ENCODE measurements around the gene KLK10. TPM values are rescaled to one million over a fixed set of nuclear protein-coding genes. Genes with fewer than 3 reads are reported as not detected.

Gene KLK10
- total and polyA plus RNA-seq, 9 donors, result 0.06 to 0.57 (median 0.15) TPM; not detected in 2

DNA sequence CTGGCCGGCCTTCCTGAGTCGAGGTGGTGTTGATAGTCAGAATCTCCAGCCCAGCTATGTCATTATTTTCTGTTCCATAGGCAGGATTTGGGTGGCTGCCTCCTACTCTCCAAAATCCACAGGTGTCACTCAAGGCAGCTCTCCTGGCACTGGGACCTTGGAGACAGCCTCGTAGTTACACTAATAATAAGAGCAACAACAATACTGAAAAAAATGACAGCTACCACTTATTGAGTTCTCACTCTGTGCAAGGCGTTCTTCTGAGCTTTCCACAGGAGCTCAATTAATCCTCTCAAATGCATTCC is 27.5 kb upstream of the KLK10 start:
- Histone ChIP-seq H3K36me3 (ENCODE audit: control insufficient read depth, insufficient read depth, low read length) (no peaks in the 10 kb centered on the region), H3K27me3 (ENCODE audit: control insufficient read depth, insufficient read depth, low read length) (no peaks in the 10 kb centered on the region), H3K4me1 (ENCODE audit: control insufficient read depth, insufficient read depth, low read length) (no peaks in the 10 kb centered on the region), H3K9me3 (replicated peaks; ENCODE audit: control insufficient read depth, low read depth, low read length) (no peaks in the 10 kb centered on the region), H3K27ac (ENCODE audit: low read length) (no peak overlapping the region), H3K4me3 (ENCODE audit: low read length) (no peak overlapping the region)
- DNase-seq, result no peak
- WGBS (ENCODE audit: insufficient coverage), result 10% methylated on average over 2 of the region's 4 CpGs

DNA sequence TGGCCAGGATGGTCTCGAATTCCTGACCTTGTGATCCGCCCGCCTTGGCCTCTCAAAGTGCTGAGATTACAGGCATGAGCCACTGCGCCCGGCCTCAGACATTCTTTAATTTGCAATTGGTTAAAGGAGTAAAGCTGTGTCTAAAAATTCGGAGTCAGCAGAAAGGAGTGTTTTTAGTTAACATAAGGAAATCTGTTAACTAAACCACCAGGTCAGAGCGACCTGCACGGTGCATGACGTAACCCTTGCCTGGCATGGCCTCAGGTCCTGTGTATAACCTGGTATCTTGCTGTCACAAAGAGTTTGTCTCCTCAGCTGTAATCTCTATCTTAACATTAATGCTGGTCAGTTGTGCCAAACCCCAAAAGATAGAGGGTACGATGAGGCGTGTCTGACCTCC is 24.8 kb upstream of the KLK10 start:
- no peaks in the 10 kb centered on the region for H3K4me1 ChIP-seq (ENCODE audit: control insufficient read depth, insufficient read depth, low read length)
- no peak overlapping the region for H3K4me3 ChIP-seq (ENCODE audit: low read length)
- H3K27me3 ChIP-seq (ENCODE audit: control insufficient read depth, insufficient read depth, low read length), result no peaks in the 10 kb centered on the region
- 69% methylated on average over 8 of the region's 11 CpGs for WGBS (ENCODE audit: insufficient coverage)
- H3K36me3 ChIP-seq (ENCODE audit: control insufficient read depth, insufficient read depth, low read length), result no peaks in the 10 kb centered on the region
- H3K9me3 ChIP-seq (replicated peaks; ENCODE audit: control insufficient read depth, low read depth, low read length), result no peaks in the 10 kb centered on the region
- no peak for DNase-seq
- H3K27ac ChIP-seq (ENCODE audit: low read length), result no peak overlapping the region

DNA sequence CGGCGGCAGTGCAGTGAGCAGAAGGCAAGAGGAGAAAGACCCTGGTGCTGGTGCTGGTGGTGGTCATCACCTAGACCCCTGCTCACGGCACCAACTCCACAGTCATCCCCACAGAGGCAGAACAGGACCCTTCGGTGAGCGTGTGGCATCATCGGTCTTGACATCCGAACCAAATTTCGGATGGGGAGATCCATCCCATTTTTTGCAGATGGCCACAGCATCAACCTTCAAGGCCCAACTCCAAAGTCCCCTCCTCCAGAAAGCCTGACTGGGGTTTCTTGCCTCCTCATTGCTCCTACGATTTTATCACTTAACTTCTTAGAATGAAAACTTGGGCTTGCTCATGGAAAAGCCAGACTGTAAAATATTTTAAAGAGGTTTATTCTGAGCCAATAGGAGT is 24.0 kb upstream of the KLK10 start:
- H3K9me3 ChIP-seq (replicated peaks; ENCODE audit: control insufficient read depth, low read depth, low read length), result no peaks in the 10 kb centered on the region
- WGBS (ENCODE audit: insufficient coverage), result 93% methylated on average over 7 of the region's 9 CpGs
- no peaks in the 10 kb centered on the region for H3K27me3 ChIP-seq (ENCODE audit: control insufficient read depth, insufficient read depth, low read length)
- no peak for DNase-seq
- no peak overlapping the region for H3K27ac ChIP-seq (ENCODE audit: low read length)
- no peaks in the 10 kb centered on the region for H3K4me1 ChIP-seq (ENCODE audit: control insufficient read depth, insufficient read depth, low read length)
- no peak overlapping the region for H3K4me3 ChIP-seq (ENCODE audit: low read length)
- H3K36me3 ChIP-seq (ENCODE audit: control insufficient read depth, insufficient read depth, low read length), result no peaks in the 10 kb centered on the region

DNA sequence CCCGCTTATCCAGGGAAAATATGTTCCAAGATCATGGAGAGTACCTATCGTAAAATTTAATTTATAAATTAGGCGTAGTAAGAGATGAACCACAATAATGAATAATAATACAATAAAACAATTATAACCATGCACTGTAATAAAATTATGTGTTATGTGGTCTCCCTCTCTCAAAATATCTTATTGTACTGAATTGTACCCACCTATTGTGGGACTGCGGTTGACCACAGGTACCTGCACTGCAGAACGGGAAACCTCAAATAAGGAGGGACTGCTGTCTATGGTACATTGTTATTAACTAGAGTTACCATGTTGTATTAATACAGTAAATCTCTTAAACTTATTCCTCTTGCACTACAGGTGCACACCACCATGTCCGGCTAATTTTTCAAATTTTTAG is 20.6 kb upstream of the KLK10 start:
- Histone ChIP-seq H3K9me3 (replicated peaks; ENCODE audit: control insufficient read depth, low read depth, low read length) (no peaks in the 10 kb centered on the region), H3K27ac (ENCODE audit: low read length) (no peak overlapping the region)
- no CpG with 5 or more reads among the region's 6 CpGs for WGBS (ENCODE audit: insufficient coverage)

DNA sequence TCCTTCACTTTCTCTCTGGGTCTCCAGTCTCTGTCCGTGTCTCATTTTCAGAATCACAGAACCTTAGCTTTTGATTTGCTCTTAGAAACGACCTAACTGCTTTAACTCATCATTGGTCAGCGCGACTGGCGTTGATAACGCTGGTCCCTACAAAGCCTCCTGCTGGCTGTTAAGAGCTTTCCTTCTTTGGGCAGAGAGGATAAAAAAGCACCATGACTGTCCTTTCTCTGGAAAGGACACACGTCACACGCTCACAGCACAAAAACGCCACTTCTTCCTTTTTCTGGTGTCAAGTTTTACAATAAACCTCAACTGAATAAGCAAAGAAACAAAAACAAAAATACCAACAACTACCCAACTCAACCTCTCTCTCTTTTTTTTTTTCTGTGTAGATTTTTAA is 17.0 kb upstream of the KLK10 start:
- 54% methylated on average over 6 of the region's 9 CpGs for WGBS (ENCODE audit: insufficient coverage)
- no peaks in the 10 kb centered on the region for H3K36me3 ChIP-seq (ENCODE audit: control insufficient read depth, insufficient read depth, low read length)
- H3K4me3 ChIP-seq (ENCODE audit: low read length), result no peak overlapping the region
- H3K27me3 ChIP-seq (ENCODE audit: control insufficient read depth, insufficient read depth, low read length), result peaks cover 2% of the 10 kb centered on the region
- DNase-seq, result no peak
- H3K4me1 ChIP-seq (ENCODE audit: control insufficient read depth, insufficient read depth, low read length), result no peaks in the 10 kb centered on the region
- H3K9me3 ChIP-seq (replicated peaks; ENCODE audit: control insufficient read depth, low read depth, low read length), result no peaks in the 10 kb centered on the region
- no peak overlapping the region for H3K27ac ChIP-seq (ENCODE audit: low read length)

More for the DNA sequence above, 20.6 kb upstream of the KLK10 start:
- DNase-seq, result no peak
- Histone ChIP-seq H3K27me3 (ENCODE audit: control insufficient read depth, insufficient read depth, low read length) (no peaks in the 10 kb centered on the region), H3K4me1 (ENCODE audit: control insufficient read depth, insufficient read depth, low read length) (no peaks in the 10 kb centered on the region), H3K4me3 (ENCODE audit: low read length) (no peak overlapping the region), H3K36me3 (ENCODE audit: control insufficient read depth, insufficient read depth, low read length) (no peaks in the 10 kb centered on the region)

DNA sequence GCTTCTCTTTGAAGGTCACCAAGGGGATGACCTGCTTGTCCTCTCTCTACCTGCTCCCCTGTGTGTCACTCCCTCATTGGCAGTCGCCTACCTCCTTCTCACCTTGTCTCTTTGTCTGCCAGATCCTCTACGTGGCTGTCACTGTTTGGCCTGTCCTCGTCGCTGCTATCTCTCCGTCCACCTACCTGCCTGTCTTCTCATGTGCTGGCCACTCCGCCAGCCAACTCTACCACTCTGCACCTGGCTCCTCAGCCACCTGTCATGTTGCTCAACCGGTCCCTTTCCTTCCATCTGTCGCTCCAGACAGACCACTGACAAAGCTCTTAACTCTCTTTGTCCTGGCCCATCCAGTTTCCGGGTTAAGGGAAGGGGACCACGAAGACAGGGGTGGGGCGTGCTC is 15.2 kb upstream of the KLK10 start, which contains the start of gene KLK12:
Gene KLK12 (minus strand): TSS at position 299 of the 400 bp plus-strand sequence. CDS start 381 bp downstream, outside the sequence.
- DNase-seq, result no peak
- no peaks in the 10 kb centered on the region for H3K4me1 ChIP-seq (ENCODE audit: control insufficient read depth, insufficient read depth, low read length)
- H3K36me3 ChIP-seq (ENCODE audit: control insufficient read depth, insufficient read depth, low read length), result no peaks in the 10 kb centered on the region
- H3K4me3 ChIP-seq (ENCODE audit: low read length), result no peak within 1 kb of the TSS
- 53% methylated on average over 7 of the region's 11 CpGs for whole genome bisulfite sequencing (ENCODE audit: insufficient coverage)
- H3K9me3 ChIP-seq (replicated peaks; ENCODE audit: control insufficient read depth, low read depth, low read length), result no peaks in the 10 kb centered on the region
- H3K27me3 ChIP-seq (ENCODE audit: control insufficient read depth, insufficient read depth, low read length), result peaks cover 2% of the 10 kb centered on the region
- H3K27ac ChIP-seq (ENCODE audit: low read length), result no peak within 1 kb of the TSS

DNA sequence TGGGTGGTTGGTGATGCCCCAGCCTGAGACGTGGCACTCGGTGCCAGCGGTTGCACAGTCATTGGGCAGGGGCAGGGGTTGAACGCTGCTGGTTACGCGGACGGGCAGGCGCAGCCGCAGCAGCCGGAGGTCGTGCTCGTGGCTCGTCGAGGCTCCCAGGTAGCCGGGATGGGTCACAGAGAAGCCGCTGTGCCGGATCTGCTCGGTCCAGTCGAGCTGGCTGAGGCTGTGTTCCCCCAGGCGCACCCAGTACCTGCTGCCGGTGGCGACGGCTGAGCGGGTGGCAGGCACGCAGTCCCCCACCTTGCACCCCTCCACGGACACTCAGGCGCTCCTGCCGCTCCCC is 12.3 kb upstream of the KLK10 start:
- no peaks in the 10 kb centered on the region for H3K9me3 ChIP-seq (replicated peaks; ENCODE audit: control insufficient read depth, low read depth, low read length)
- H3K27me3 ChIP-seq (ENCODE audit: control insufficient read depth, insufficient read depth, low read length), result peaks cover 6% of the 10 kb centered on the region
- no peak overlapping the region for H3K27ac ChIP-seq (ENCODE audit: low read length)
- no peaks in the 10 kb centered on the region for H3K36me3 ChIP-seq (ENCODE audit: control insufficient read depth, insufficient read depth, low read length)
- WGBS (ENCODE audit: insufficient coverage), result 90% methylated on average over 28 of the region's 28 CpGs
- H3K4me3 ChIP-seq (ENCODE audit: low read length), result no peak overlapping the region
- no peaks in the 10 kb centered on the region for H3K4me1 ChIP-seq (ENCODE audit: control insufficient read depth, insufficient read depth, low read length)
- no peak for DNase-seq

DNA sequence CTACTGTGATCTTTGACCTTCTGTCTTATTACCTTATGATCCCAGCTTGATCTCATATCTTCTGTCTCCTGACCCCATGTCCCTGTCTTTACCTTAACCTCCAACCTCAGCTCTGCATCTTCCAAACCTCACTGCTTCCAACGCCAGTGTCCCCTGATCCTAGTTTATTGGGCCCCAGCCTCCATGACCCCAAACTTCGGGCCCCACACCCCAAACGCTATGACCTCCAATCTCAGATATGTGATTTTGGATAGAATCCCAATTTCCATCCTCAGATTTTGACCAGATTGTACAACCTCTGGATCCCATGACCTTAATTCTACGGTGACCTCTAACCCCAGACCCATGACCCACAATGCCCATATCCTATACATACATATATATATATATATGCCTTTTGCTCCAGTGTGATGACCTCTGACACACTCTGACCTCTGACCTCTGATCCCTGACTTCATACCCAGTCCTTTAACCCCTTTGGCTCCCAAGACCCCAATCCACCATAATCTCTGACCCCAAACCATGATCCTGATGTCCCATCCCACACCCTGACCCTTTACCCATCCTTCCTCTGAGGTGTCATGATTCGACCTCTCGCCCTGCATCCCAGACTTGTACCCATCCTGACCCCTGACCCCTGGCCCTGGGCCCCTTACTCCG is 11.8 kb upstream of the KLK10 start:
- no peak overlapping the region for H3K27ac ChIP-seq (ENCODE audit: low read length)
- DNase-seq, result no peak
- H3K27me3 ChIP-seq (ENCODE audit: control insufficient read depth, insufficient read depth, low read length), result peaks cover 6% of the 10 kb centered on the region
- no peaks in the 10 kb centered on the region for H3K36me3 ChIP-seq (ENCODE audit: control insufficient read depth, insufficient read depth, low read length)
- no peak overlapping the region for H3K4me3 ChIP-seq (ENCODE audit: low read length)
- 89% methylated on average over 4 of the region's 7 CpGs for WGBS (ENCODE audit: insufficient coverage)
- H3K9me3 ChIP-seq (replicated peaks; ENCODE audit: control insufficient read depth, low read depth, low read length), result no peaks in the 10 kb centered on the region
- no peaks in the 10 kb centered on the region for H3K4me1 ChIP-seq (ENCODE audit: control insufficient read depth, insufficient read depth, low read length)

DNA sequence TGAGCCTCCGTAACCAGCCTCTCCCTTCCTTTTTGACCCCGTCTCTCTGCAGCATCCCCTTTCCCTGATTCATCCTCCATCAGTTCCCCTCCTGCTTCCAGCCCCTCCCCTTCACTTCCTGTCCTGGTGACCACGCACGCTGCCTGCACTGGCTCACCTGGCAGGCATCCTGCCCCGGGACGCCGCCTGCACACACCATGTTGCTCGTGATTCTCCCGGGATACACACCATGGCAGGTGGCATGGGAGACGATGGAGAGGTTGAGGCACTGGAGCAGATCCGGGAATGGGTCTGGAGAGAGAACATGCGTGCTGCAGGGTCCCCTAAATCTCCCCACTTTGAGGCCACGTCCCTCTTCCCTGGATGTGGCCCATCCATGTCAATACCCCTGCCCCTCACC is 11.1 kb upstream of the KLK10 start:
- H3K4me3 ChIP-seq (ENCODE audit: low read length), result no peak overlapping the region
- H3K27ac ChIP-seq (ENCODE audit: low read length), result no peak overlapping the region
- H3K36me3 ChIP-seq (ENCODE audit: control insufficient read depth, insufficient read depth, low read length), result no peaks in the 10 kb centered on the region
- H3K9me3 ChIP-seq (replicated peaks; ENCODE audit: control insufficient read depth, low read depth, low read length), result no peaks in the 10 kb centered on the region
- no peaks in the 10 kb centered on the region for H3K4me1 ChIP-seq (ENCODE audit: control insufficient read depth, insufficient read depth, low read length)
- peaks cover 9% of the 10 kb centered on the region for H3K27me3 ChIP-seq (ENCODE audit: control insufficient read depth, insufficient read depth, low read length)
- no peak for DNase-seq
- 81% methylated on average over 13 of the region's 13 CpGs for WGBS (ENCODE audit: insufficient coverage)

DNA sequence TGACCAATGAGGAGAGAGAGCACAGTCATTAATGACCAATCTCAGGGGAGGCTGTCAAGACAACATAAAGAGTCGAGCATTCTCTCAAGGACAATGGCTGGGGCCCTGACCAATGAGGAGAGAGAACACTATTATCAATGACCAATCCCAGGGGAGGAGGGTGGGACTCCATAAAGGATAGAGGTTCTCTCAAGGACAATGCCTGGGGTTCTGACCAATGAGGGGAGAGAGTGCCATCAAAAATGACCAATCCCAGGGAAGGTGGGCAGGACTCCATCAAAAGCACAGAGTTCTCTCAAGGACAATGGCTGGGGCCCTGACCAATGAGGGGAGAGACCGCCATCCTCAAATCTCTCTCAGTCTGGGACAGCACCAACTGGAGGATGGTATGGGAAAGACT is 10.2 kb upstream of the KLK10 start:
- Histone ChIP-seq H3K9me3 (replicated peaks; ENCODE audit: control insufficient read depth, low read depth, low read length) (no peaks in the 10 kb centered on the region), H3K27ac (ENCODE audit: low read length) (no peak overlapping the region), H3K36me3 (ENCODE audit: control insufficient read depth, insufficient read depth, low read length) (no peaks in the 10 kb centered on the region), H3K27me3 (ENCODE audit: control insufficient read depth, insufficient read depth, low read length) (peaks cover 14% of the 10 kb centered on the region), H3K4me3 (ENCODE audit: low read length) (no peak overlapping the region), H3K4me1 (ENCODE audit: control insufficient read depth, insufficient read depth, low read length) (no peaks in the 10 kb centered on the region)
- 40% methylated on average over 1 of the region's 2 CpGs for WGBS (ENCODE audit: insufficient coverage)
- no peak for DNase-seq

DNA sequence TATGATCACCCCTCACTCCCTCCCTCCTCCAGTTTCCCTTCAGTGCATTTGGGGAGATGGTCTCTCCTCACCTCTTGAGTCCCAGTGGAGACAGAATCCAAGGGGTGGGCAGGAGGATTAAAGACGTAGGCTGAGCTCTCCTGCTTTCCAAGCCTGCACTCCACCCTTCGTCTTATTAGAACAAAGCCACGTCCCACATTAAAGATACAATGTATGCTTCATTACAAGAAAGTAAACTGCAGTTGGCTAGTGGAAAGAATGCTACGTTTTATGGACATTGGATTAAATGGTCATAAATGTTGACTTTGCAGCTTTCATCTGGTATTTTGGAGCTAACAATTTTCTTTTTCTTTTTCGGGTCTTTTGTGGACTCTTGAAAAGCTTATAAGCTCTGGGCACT is 8.4 kb upstream of the KLK10 start:
- no CpG with 5 or more reads among the region's 5 CpGs for WGBS (ENCODE audit: insufficient coverage)
- DNase-seq, result no peak
- peaks cover 20% of the 10 kb centered on the region for H3K27me3 ChIP-seq (ENCODE audit: control insufficient read depth, insufficient read depth, low read length)
- H3K36me3 ChIP-seq (ENCODE audit: control insufficient read depth, insufficient read depth, low read length), result no peaks in the 10 kb centered on the region
- no peak overlapping the region for H3K27ac ChIP-seq (ENCODE audit: low read length)
- H3K4me3 ChIP-seq (ENCODE audit: low read length), result no peak overlapping the region
- H3K4me1 ChIP-seq (ENCODE audit: control insufficient read depth, insufficient read depth, low read length), result no peaks in the 10 kb centered on the region
- H3K9me3 ChIP-seq (replicated peaks; ENCODE audit: control insufficient read depth, low read depth, low read length), result no peaks in the 10 kb centered on the region

Measured in muscle of leg (tissue), 11 donors.